ENCODE data around the gene DDX31. TPM values are rescaled to one million over a fixed set of nuclear protein-coding genes. Genes with fewer than 3 reads are reported as not detected.

DDX31 gene
- total and polyA plus RNA-seq, 4 experiments from 2014 or later = 3.4 to 21.1 (median 13.6) TPM

DNA sequence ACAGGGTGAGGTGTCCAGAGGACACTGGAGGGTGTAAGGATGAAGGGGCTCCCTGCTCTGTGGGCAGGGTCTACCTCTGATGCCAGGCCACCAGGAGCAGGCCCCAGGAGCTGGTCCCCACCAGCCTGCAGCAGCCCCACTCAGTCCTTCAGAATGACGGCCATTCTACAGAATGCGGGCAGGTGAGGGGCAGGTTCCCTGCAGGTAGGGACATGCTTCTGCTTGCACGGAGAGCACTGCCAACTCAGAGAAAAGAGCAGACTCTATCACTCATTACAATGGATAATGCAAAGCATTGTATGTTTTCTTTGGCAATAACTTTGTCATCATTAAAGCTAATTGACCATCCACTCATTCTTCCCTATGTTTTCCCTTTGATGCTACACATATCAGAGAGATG is 39.0 kb downstream of the DDX31 start:
- Histone ChIP-seq H3K27me3 (ENCODE audit: insufficient read depth, low read length) (no peaks in the 10 kb centered on the region), H3K36me3 (ENCODE audit: insufficient read depth, low read length) (peaks cover 30% of the 10 kb centered on the region), H3K4me1 (ENCODE audit: insufficient read depth, low read length) (no peaks in the 10 kb centered on the region), H3K9me3 (ENCODE audit: control insufficient read depth in 1 of 2, low read length in 2 of 2) (no peaks in the 10 kb centered on the region), H3K27ac (ENCODE audit: low read depth, low read length) (no peak overlapping the region), H3K4me3 (ENCODE audit: low read length in 2 of 2) (no peak overlapping the region)
- Mint-ChIP-seq H3K4me3 (no peak overlapping the region), H3K9me3 (no peaks in the 10 kb centered on the region), H3K4me1 (peaks cover 0 to 1% (median 0%) of the 10 kb centered on the region in 4 donors), H3K36me3 (peaks cover 68 to 72% of the 10 kb centered on the region in 2 donors), H3K27ac (no peak overlapping the region), H3K27me3 (no peaks in the 10 kb centered on the region)
- intact Hi-C loops (cut with micrococcal nuclease) = no loop called here
- ChIA-PET POLR2A (ENCODE audit: partially characterized antibody) (no interaction called here), CTCF (ENCODE audit: partially characterized antibody) (interaction anchor here (1.2 kb wide), 1 partner anchor 110 kb away, joined by 3 read pairs; no protein-coding TSS in a partner anchor)
- no peak for DNase-seq

DNA sequence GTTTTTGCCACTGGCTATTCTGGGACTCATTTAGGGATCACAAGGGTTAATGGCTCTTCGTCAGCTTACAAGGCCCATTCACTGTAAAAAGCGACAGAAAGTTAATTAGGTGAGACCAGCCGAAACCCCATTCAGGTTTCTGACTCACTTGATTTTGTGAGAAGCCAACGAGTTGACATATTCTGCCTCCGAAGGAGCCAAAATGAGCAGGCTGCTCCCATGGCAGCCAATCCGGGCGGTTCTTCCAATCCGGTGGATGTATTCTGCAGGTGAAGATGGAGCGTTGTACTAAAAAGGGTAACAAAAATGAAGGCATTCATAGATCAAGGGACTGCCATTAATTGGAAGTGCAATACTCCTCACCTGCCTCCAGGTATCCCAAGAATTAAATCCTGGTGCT is 39.7 kb downstream of the DDX31 start:
- Mint-ChIP-seq H3K4me1 (peaks cover 0 to 1% (median 0%) of the 10 kb centered on the region in 4 donors), H3K4me3 (no peak overlapping the region), H3K27me3 (no peaks in the 10 kb centered on the region), H3K9me3 (no peaks in the 10 kb centered on the region), H3K36me3 (peaks cover 72 to 78% of the 10 kb centered on the region in 2 donors), H3K27ac (no peak overlapping the region)
- Histone ChIP-seq H3K27ac (ENCODE audit: low read depth, low read length) (no peak overlapping the region), H3K4me3 (ENCODE audit: low read length in 2 of 2) (no peak overlapping the region), H3K4me1 (ENCODE audit: insufficient read depth, low read length) (no peaks in the 10 kb centered on the region), H3K36me3 (ENCODE audit: insufficient read depth, low read length) (peaks cover 35% of the 10 kb centered on the region), H3K9me3 (ENCODE audit: control insufficient read depth in 1 of 2, low read length in 2 of 2) (no peaks in the 10 kb centered on the region), H3K27me3 (ENCODE audit: insufficient read depth, low read length) (no peaks in the 10 kb centered on the region)
- POLR2A ChIA-PET (ENCODE audit: partially characterized antibody) = no interaction called here
- no peak for DNase-seq
- intact Hi-C loops (cut with micrococcal nuclease) = no loop called here
- CTCF ChIA-PET (ENCODE audit: partially characterized antibody) = no interaction called here

DNA sequence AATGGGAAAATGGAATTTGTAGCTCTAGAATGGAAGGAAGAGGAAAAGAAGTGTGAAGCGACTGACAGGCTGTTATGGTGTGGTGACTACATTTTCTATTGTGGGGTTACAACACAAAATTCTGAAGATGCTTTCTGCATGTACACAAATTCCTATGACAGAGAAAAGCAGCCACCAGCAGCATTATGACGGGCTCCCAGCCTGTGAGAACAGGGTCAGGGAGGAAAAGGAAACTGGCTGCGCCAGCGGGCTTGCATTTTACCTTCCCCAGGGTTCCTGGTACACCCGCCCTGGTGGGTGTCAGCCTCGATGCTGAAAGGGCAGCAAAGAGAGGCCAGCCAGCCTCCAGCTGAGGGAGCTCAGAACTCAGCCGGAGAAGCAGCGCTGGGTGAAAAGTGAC is 41.0 kb downstream of the DDX31 start:
- Histone ChIP-seq H3K27me3 (ENCODE audit: insufficient read depth, low read length) (no peaks in the 10 kb centered on the region), H3K9me3 (ENCODE audit: control insufficient read depth in 1 of 2, low read length in 2 of 2) (no peaks in the 10 kb centered on the region), H3K27ac (ENCODE audit: low read depth, low read length) (no peak overlapping the region), H3K4me3 (ENCODE audit: low read length in 2 of 2) (no peak overlapping the region), H3K36me3 (ENCODE audit: insufficient read depth, low read length) (peaks cover 35% of the 10 kb centered on the region), H3K4me1 (ENCODE audit: insufficient read depth, low read length) (no peaks in the 10 kb centered on the region)
- Mint-ChIP-seq H3K4me3 (no peak overlapping the region), H3K36me3 (peaks cover 73 to 84% of the 10 kb centered on the region in 2 donors), H3K27ac (peak overlapping the region in 1 of 7 donors; percentile 9), H3K27me3 (no peaks in the 10 kb centered on the region), H3K9me3 (no peaks in the 10 kb centered on the region), H3K4me1 (no peaks in the 10 kb centered on the region)
- ChIA-PET CTCF (ENCODE audit: partially characterized antibody) (no interaction called here), POLR2A (ENCODE audit: partially characterized antibody) (no interaction called here)
- intact Hi-C loops (cut with micrococcal nuclease) = no loop called here
- no peak for DNase-seq

DNA sequence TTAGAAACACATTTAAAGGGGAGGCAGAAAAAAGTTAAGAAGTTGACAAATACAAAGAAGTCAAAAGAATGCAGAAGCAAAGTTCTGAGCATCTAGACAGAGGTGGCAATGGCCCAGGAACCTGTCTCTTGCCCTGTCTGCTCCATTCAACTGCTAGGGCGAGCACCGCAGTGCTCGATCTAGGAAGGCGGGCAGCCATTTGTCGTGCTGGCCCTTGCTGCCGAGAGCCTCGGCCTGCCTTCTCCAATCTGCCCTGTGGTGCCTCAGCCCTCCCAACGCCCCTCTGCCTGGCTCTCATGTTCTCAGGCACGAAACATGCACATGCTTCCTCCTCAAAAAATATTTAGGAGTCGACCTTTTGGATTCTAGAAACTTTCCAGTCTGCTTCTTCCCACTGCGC is 42.2 kb downstream of the DDX31 start:
- ChIA-PET POLR2A (ENCODE audit: partially characterized antibody) (no interaction called here), CTCF (ENCODE audit: partially characterized antibody) (no interaction called here)
- Mint-ChIP-seq H3K9me3 (no peaks in the 10 kb centered on the region), H3K4me1 (no peaks in the 10 kb centered on the region), H3K27ac (no peak overlapping the region), H3K4me3 (no peak overlapping the region), H3K36me3 (peaks cover 74 to 82% of the 10 kb centered on the region in 2 donors), H3K27me3 (no peaks in the 10 kb centered on the region)
- Histone ChIP-seq H3K4me1 (ENCODE audit: insufficient read depth, low read length) (no peaks in the 10 kb centered on the region), H3K27me3 (ENCODE audit: insufficient read depth, low read length) (no peaks in the 10 kb centered on the region), H3K4me3 (ENCODE audit: low read length in 2 of 2) (no peak overlapping the region), H3K9me3 (ENCODE audit: control insufficient read depth in 1 of 2, low read length in 2 of 2) (no peaks in the 10 kb centered on the region), H3K27ac (ENCODE audit: low read depth, low read length) (no peak overlapping the region), H3K36me3 (ENCODE audit: insufficient read depth, low read length) (peaks cover 35% of the 10 kb centered on the region)
- intact Hi-C loops (cut with micrococcal nuclease) = no loop called here
- no peak for DNase-seq

DNA sequence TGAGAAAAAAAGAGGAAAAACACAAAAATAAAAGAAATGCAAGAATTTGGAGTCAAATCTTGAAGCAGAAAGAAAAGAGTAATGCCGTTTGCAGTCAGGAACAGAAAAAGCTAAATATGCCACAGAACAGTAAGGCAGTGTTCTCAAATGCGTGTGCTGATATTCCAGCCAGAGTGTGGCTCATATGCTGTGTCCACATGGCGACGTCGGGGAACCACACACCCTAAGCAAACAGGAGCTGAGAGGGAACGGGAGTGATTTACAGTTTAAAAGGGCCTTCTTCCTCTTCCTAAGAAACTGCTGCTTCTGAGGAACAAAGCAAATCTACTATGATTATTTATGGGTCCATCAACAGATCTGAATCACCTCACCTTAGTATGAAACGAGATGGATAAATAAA is 42.7 kb downstream of the DDX31 start:
- Histone ChIP-seq H3K27ac (ENCODE audit: low read depth, low read length) (no peak overlapping the region), H3K9me3 (ENCODE audit: control insufficient read depth in 1 of 2, low read length in 2 of 2) (no peaks in the 10 kb centered on the region), H3K36me3 (ENCODE audit: insufficient read depth, low read length) (peaks cover 35% of the 10 kb centered on the region), H3K4me1 (ENCODE audit: insufficient read depth, low read length) (no peaks in the 10 kb centered on the region), H3K27me3 (ENCODE audit: insufficient read depth, low read length) (no peaks in the 10 kb centered on the region), H3K4me3 (ENCODE audit: low read length in 2 of 2) (no peak overlapping the region)
- Mint-ChIP-seq H3K4me1 (no peaks in the 10 kb centered on the region), H3K27ac (no peak overlapping the region), H3K9me3 (no peaks in the 10 kb centered on the region), H3K27me3 (no peaks in the 10 kb centered on the region), H3K36me3 (peaks cover 77 to 83% of the 10 kb centered on the region in 2 donors), H3K4me3 (no peak overlapping the region)
- POLR2A ChIA-PET (ENCODE audit: partially characterized antibody) = no interaction called here
- CTCF ChIA-PET (ENCODE audit: partially characterized antibody) = no interaction called here
- intact Hi-C loops (cut with micrococcal nuclease) = no loop called here
- no peak for DNase-seq

DNA sequence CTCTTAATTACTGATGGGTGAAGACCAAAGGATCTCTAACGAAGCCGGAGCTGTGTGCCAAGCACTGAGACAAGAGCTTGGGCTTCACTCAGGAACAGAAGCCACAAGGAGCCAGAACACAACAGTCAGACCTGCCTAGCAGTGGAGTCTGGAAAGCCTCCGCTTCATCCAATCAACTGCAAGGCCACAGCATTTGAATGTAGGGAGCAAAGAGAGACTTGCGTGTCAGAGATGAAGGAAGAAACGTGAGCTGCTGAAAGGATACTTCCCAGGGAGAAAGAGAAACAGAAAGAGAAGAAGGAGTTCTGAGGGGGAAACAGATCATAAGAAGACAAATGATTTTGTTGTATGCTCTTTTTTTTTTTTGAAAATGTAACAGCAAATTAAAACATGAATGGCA is 43.5 kb downstream of the DDX31 start:
- intact Hi-C loops (cut with micrococcal nuclease) = no loop called here
- Histone ChIP-seq H3K27ac (ENCODE audit: low read depth, low read length) (no peak overlapping the region), H3K9me3 (ENCODE audit: control insufficient read depth in 1 of 2, low read length in 2 of 2) (no peaks in the 10 kb centered on the region), H3K27me3 (ENCODE audit: insufficient read depth, low read length) (no peaks in the 10 kb centered on the region), H3K4me3 (ENCODE audit: low read length in 2 of 2) (no peak overlapping the region), H3K36me3 (ENCODE audit: insufficient read depth, low read length) (peaks cover 35% of the 10 kb centered on the region), H3K4me1 (ENCODE audit: insufficient read depth, low read length) (no peaks in the 10 kb centered on the region)
- Mint-ChIP-seq H3K4me3 (no peak overlapping the region), H3K4me1 (no peaks in the 10 kb centered on the region), H3K27me3 (no peaks in the 10 kb centered on the region), H3K36me3 (peaks cover 79% of the 10 kb centered on the region in 2 donors), H3K9me3 (no peaks in the 10 kb centered on the region), H3K27ac (peak overlapping the region in 2 of 7 donors; percentile 26 to 76)
- no peak for DNase-seq
- POLR2A ChIA-PET (ENCODE audit: partially characterized antibody) = no interaction called here
- CTCF ChIA-PET (ENCODE audit: partially characterized antibody) = no interaction called here

DNA sequence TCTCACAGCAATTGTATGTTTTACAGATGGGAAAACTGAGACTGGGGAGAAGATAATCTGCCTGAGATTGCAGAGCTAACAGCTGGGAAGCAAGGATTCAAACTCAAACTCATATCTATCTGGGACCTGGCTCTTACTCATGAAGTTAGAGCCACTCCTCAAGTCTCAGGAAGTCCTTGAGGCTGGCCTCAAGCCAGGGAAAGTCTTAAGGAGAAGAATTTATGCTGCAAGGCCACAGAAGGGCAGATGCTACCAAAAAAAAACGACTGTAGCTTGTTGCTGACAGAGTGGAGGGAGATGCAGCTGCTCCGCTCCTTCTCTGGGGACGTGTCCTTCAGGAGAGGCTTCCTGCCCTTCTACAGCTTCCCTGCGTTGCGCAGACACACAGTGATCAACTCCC is 47.6 kb downstream of the DDX31 start:
- Mint-ChIP-seq H3K4me1 (no peaks in the 10 kb centered on the region), H3K4me3 (no peak overlapping the region), H3K36me3 (peaks cover 70 to 76% of the 10 kb centered on the region in 2 donors), H3K27me3 (no peaks in the 10 kb centered on the region), H3K9me3 (no peaks in the 10 kb centered on the region), H3K27ac (no peak overlapping the region)
- Histone ChIP-seq H3K27me3 (ENCODE audit: insufficient read depth, low read length) (no peaks in the 10 kb centered on the region), H3K4me3 (ENCODE audit: low read length in 2 of 2) (no peak overlapping the region), H3K27ac (ENCODE audit: low read depth, low read length) (no peak overlapping the region), H3K9me3 (ENCODE audit: control insufficient read depth in 1 of 2, low read length in 2 of 2) (no peaks in the 10 kb centered on the region), H3K36me3 (ENCODE audit: insufficient read depth, low read length) (peaks cover 35% of the 10 kb centered on the region), H3K4me1 (ENCODE audit: insufficient read depth, low read length) (no peaks in the 10 kb centered on the region)
- no peak for DNase-seq
- CTCF ChIA-PET (ENCODE audit: partially characterized antibody) = no interaction called here
- POLR2A ChIA-PET (ENCODE audit: partially characterized antibody) = no interaction called here
- intact Hi-C loops (cut with micrococcal nuclease) = no loop called here

DNA sequence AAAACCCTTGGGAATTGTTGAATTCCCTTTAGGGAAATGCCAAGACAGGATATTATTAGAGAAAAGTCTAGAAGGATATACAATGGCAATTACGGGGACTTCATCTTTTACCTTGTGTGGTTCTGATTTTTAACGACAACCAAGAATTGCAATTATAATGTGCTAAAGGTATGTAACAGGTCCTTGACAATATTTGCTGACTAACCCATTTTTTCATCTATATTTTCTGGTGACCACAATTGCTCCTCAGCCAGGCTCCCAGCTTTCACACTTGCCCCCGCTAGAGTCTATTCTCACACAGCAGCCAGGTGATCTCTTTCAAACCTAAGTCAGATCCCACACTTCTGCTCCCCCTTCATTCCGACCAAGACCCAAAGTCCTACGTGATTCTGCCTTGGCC is 53.1 kb downstream of the DDX31 start:
- no peaks in the 10 kb centered on the region for H3K27me3 ChIP-seq (ENCODE audit: insufficient read depth, low read length)
- H3K9me3 ChIP-seq (ENCODE audit: control insufficient read depth in 1 of 2, low read length in 2 of 2) = no peaks in the 10 kb centered on the region
- H3K27me3 Mint-ChIP-seq = no peaks in the 10 kb centered on the region
- intact Hi-C loops (cut with micrococcal nuclease) = no loop called here
- H3K27ac ChIP-seq (ENCODE audit: low read depth, low read length) = no peak overlapping the region
- peaks cover 79 to 81% of the 10 kb centered on the region in 2 donors for H3K36me3 Mint-ChIP-seq
- ChIA-PET POLR2A (ENCODE audit: partially characterized antibody) (no interaction called here), CTCF (ENCODE audit: partially characterized antibody) (no interaction called here)
- DNase-seq = no peak
- H3K27ac Mint-ChIP-seq = no peak overlapping the region
- no peak overlapping the region for H3K4me3 ChIP-seq (ENCODE audit: low read length in 2 of 2)
- no peak overlapping the region for H3K4me3 Mint-ChIP-seq
- H3K4me1 ChIP-seq (ENCODE audit: insufficient read depth, low read length) = no peaks in the 10 kb centered on the region
- H3K9me3 Mint-ChIP-seq = no peaks in the 10 kb centered on the region
- no peaks in the 10 kb centered on the region for H3K4me1 Mint-ChIP-seq
- peaks cover 49% of the 10 kb centered on the region for H3K36me3 ChIP-seq (ENCODE audit: insufficient read depth, low read length)

All from CD4-positive, alpha-beta memory T cell (primary cell).